ENCODE data around the gene TBXAS1.

DNA sequence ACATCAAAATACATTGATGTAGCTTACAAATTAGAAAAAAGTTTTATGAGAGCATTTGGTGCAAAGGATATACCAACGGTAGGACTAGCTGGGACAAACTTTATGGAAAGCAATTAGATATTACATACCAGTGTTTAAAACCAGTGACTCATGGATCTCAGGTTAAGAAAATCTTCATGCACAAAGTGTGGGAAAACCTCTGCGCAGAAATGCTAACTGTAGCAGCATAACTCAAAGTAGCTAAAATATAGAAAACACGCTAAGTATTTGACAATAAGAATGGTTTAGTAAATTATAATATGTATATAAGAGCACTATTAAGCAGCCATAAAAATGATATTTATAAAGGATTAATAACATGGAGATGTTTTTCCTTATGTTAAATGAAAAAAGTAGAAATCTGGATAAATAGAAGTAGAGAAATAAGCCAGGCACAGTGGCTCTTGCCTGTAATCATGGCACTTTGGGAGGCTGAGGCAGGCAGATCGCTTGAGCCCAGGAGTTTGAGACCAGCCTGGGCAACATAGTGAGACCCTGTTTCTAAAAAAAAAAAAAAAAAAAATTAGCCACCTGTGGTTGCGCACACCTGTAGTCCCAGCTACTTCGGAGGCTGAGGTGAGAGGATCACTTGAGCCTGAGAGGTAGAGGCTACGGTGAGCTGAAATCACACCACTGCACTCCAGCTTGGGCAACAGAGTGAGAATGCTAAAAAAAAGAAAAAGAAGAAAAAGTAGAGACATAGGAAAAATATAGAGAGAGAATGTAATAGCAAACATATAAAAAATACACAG, 37.2 kb downstream of the TBXAS1 start:
- no peak for TF ChIP-seq CTCF (IDR thresholded peaks at IDR 0.05; ENCODE audit: insufficient read depth, low read length, poor library complexity, severe bottlenecking)
- TF ChIP-seq EZH2phosphoT487 (conservative IDR thresholded peaks at IDR 0.05; ENCODE audit: low read length) = no peak
